Pons (tissue), 1 donor: ENCODE measurements around the gene SEPTIN2.
"Not testable (repeated sequence)": the region's sequence is repeated elsewhere in the genome, so short reads cannot be mapped to it uniquely, and the experiment has no call there.

Experiments used
- DNase-seq: peaks from one replicate; pipeline ENCODE4 v3.0.0-alpha.2; 2016; ENCODE audit warnings: low spot score

Gene SEPTIN2

GRCh38 chr2:241288324-241288888, 27.3 kb upstream of the SEPTIN2 start:
- DNase-seq = no peak

DNA sequence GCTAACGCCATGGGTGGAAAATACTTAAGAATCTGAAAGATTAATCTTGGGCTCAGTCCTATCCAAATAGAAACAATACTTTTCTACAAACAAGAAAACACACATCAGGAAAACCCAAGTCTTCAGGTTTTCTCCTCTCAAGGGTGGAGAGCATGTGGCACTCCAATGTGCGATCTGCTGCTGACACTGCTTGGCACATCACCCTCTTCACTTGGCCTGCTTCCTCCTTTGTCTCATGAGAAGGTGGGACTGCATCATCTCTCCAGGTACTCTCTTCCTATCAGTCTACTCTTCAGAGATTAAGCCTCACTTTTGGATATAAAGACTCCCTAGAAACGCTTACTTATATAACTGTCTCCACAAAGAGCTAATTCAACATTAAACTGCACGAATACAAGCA, 26.7 kb upstream of the SEPTIN2 start:
- no peak for DNase-seq

- no peak for DNase-seq
These were observed 26.1 kb upstream of the SEPTIN2 start for GRCh38 chr2:241289597-241289996.

GRCh38 chr2:241291153-241291552, 24.6 kb upstream of the SEPTIN2 start:
- DNase-seq = no peak

DNA sequence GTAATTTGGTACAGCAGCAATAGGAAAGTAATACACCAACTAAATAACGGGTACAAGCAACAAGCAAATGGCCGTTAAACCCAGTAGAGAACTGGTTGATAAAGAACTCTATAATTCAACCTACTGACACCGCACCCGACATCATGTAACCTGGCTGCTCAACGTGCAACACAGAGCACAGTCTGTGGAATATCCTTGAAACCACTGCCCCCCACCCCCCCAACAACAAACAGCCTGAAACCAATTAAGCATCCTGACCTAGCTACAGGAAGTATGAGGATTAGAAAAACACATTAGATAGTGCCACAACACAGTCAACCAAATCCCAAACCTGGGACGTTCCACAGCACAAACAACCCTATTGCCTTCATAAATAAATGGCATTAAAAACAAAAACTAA, 23.7 kb upstream of the SEPTIN2 start:
- no peak for DNase-seq

DNA sequence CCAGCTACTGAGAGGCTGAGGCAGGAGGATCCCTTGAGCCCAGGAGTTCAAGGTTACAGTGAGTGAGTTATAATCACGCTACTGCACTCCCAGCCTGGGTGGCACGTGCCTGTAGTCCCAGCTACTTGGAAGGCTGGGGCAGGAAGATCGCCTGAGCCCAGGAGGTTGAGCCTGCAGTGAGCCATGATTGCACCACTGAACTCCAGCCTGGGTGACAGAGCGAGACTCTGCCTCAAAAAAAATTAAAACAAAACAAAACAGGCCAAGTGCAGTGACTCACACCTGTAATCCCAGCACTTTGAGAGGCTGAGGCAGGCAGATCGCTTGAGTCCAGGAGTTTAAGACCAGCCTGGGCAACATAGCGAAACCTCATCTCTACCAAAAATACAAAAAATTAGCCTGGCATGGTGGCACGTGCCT, 22.3 kb upstream of the SEPTIN2 start:
- DNase-seq = not testable (repeated sequence)

- DNase-seq = no peak
These were observed 20.2 kb upstream of the SEPTIN2 start for GRCh38 chr2:241295326-241296095.

GRCh38 chr2:241296767-241297166, 19.0 kb upstream of the SEPTIN2 start:
- DNase-seq = no peak

GRCh38 chr2:241298673-241299072, 17.1 kb upstream of the SEPTIN2 start:
- DNase-seq = no peak

DNA sequence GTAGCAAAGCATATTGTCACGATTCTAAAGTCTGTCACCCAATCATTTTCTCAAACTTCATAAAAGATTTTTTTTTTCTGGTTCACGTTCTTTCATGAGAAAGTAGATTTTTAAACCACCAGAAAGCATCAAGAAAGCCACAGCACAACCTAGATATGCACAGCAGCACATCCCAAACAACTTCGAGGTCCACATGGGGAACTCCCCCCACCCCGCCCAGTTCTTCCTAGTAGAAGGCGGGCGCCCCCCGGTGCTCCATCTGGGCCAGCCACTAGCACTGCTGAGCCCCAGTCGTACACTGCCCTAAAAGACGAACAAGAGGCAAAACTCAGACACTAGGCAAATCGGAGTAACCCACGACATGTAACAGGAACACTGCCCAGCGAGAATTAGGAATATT, 15.7 kb upstream of the SEPTIN2 start:
- no peak for DNase-seq

DNA sequence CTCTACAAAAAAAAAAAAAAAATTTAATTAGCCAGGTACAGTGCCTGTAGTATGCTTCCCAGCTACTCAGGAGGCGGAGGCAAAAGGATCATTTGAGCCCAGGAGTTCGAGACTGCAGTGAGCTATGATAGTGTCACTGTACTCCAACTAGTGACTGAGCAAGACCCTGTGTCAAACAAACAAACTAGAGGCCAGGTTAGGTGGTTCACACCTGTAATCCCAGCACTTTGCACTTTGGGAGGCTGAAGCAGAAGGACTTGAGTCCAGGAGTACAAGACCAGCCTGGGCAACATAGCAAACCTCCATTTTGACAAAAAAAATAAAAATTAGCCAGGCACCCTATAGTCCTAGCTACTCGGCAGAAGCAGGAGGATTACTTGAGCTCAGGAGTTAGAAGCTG, 13.6 kb upstream of the SEPTIN2 start:
- DNase-seq = no peak

GRCh38 chr2:241302759-241303651, 12.7 kb upstream of the SEPTIN2 start:
- DNase-seq = no peak

DNA sequence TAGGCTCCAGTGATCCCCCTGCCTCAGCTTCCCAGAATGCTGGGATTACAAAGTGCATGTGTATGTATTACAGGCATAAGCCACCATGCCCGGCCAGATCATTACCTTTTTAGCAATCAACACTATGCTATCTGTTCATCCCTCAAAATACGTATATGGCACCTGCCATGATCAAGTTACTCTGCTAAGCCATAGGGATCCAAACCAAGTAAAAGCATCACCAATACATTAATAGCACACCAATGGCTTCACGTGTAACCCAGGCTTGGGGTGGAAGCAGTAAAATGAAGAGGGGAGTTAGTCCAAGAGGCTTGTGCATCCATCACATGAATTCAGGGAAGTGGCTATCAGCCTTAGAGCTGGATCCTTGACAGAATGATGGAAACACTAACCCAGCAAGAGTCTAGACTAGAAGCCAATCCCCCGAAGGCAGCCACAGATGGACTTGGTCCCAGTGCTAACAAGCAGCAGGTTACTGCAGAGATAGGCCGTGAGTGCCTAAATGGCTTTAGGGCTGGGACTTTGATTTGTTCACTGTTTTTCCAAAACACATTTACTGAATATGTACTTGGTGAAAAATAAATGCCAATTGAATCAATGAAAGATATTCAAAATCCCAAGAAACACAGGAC, 11.6 kb upstream of the SEPTIN2 start:
- no peak for DNase-seq

DNA sequence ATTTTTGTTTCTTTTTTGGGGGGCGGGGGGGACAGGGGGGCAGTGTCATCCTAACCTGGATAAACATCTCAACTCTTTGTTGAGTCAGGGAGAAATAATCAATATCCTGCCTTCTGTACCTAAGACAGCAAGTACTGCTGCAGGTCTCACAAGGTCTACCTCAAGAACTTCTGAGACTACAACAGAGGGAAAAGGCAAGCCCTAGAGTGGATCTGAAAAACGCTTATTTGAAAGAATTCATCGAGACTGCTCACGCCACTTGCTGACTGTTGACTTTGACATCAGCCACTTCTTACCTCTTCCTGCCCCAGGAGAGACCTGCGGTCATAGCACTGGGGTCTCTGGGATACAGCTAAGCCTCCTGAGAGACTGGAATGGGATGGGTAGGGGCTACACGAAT, 8.7 kb upstream of the SEPTIN2 start:
- DNase-seq = no peak

DNA sequence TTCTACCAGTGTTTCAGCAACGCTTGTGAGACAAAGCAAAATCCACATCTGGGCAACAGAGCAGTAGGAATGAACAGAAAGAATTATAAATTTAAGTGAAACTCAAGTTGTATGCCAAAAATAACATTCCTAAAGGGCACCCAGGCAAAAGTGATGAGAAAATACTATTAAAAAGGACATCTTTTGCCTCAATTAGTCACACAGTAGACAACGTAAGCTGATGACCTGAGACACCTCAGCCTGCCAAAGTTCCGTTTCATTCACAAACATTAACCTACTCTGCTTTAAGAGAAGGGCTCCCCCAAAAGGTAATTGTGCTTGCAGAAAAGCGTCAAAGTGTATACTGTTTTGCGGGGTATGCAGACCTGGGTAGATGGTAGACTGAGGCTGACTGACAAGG, 7.5 kb upstream of the SEPTIN2 start:
- no peak for DNase-seq

DNA sequence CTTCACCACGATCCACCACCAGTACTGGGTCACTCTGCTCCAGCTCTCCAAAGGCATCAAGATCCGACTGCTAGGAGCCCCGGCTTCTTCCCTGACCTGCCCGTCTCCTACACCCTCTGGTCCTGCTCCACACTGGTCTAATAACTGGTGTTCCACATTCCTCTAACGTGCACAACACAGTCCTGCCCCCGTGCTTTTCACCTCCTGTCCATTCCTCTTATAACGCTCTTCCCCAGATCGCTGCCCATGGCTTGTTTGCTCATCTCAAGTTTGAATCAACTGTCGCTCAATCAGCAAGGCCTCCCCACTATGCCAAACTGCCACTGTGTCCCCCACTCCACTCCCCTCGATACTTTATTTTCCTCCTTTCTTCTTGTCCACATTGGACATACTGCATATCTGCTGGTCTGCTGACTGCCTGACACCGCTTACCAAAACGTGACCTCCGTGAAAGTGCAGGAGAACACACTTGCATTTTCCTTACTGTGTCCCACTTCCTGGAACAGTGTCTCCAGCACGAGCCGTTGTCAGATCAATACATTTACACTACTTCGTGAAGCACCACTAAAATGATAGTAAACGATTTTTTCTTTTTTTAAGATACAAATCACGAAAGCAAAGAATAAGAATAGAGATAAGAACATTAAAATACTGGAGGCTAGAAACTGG, 6.8 kb upstream of the SEPTIN2 start:
- DNase-seq = no peak

- no peak for DNase-seq
These were observed 6.0 kb upstream of the SEPTIN2 start for GRCh38 chr2:241309684-241310117.

GRCh38 chr2:241310917-241311566, 4.7 kb upstream of the SEPTIN2 start:
- DNase-seq = no peak

GRCh38 chr2:241312082-241312481, 3.6 kb upstream of the SEPTIN2 start:
- no peak for DNase-seq

DNA sequence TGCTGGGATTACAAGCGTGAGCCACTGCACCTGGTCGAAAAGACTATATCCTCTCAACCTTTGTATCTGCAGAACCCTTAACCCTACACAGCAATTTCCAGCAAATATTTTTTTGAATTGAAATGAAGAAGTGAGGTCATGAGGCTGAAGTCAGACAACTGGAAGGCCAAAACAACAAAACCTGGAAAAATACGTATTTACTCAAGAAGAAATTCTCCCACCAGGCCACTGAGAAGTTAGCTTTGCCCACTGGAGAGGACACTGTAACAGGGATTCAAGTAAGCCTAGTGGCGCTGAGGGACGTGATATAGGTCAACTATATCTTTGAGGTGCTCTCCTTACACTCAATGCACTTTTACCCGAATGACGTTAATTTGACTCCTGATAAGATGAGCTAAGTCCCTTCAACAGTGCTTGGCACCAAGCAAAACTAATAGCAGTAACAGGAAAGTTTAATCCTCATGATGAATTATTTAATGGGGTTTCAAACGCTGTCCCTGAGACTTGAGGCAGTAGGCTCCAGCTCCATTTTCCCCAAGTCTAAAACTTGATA, 2.1 kb upstream of the SEPTIN2 start:
- DNase-seq = no peak
